MM.1S (cell line): ENCODE results near the gene C10orf120.

Experiments
- CTCF ChIP-seq: fragments of 300-600 bp; sonication (generic); IDR thresholded peaks from 2 replicates; pipeline ENCODE4 v1.5.1; 2016; ENCODE audit warnings: antibody characterized with exemption, low read length, mixed read lengths
- EZH2 ChIP-seq: fragments of 300-600 bp; sonication (generic); optimal IDR thresholded peaks from 2 replicates; pipeline ENCODE3; 2017; ENCODE audit warnings: low read depth, mild to moderate bottlenecking, antibody characterized with exemption, low read length, mixed read lengths

- TF ChIP-seq CTCF (no peak), EZH2 (no peak)
These were observed 2.6 kb upstream of the C10orf120 start for GRCh38 chr10:122702275-122702674.
